HG03457 (cell line): ENCODE results near the gene CYP27B1.

Experiments used
- ATAC-seq: cut with Tn5 transposase; IDR thresholded peaks from one replicate; pipeline ENCODE4 v1.9.1; 2021; ENCODE audit warnings: moderate number of reproducible peaks; ENCODE audit not compliant: unreplicated experiment

The CYP27B1 gene

DNA sequence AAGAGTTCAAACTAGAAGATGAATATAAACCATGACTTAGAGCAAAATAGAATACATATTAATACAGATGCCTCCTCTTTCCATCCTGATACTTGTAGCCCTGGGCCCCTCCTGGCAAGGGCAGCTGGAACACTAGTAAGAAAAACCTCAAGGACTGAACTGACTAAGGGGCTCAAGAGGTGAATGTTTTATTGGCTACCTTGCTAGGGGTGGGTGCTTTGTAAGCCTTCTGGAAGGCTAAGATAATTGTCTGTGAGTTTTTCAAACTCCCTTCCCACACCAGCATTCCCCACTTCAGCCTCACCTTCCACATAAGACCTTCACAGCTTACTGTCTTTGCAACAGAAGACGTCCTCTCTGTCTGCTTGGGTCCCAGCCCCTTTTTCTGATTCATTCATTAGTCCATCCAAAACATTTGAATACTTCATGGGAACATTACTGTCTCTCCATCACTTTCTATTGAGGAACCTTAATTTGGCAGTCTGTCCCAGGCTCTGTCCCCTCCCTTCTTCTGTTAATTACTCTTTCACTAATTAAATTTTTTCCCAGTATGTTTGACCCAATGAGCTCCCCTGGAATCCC, 13.0 kb downstream of the CYP27B1 start:
- ATAC-seq = no peak

DNA sequence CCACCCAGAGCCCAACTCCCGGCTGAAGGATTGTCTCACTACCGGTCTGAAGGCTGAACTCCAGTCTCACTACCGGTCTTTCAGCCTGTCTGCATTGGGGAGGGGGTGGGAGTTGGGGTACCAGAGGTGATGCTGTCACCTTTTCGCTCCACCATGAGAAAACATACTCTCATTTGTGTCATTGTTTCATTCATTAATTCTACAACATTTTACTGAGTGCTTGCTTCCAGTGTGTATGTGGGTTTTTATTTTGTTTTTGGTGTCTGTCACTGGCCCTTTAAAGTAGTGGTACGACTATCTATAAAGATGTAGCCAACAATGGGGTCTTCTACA, 14.2 kb downstream of the CYP27B1 start:
- ATAC-seq = no peak

DNA sequence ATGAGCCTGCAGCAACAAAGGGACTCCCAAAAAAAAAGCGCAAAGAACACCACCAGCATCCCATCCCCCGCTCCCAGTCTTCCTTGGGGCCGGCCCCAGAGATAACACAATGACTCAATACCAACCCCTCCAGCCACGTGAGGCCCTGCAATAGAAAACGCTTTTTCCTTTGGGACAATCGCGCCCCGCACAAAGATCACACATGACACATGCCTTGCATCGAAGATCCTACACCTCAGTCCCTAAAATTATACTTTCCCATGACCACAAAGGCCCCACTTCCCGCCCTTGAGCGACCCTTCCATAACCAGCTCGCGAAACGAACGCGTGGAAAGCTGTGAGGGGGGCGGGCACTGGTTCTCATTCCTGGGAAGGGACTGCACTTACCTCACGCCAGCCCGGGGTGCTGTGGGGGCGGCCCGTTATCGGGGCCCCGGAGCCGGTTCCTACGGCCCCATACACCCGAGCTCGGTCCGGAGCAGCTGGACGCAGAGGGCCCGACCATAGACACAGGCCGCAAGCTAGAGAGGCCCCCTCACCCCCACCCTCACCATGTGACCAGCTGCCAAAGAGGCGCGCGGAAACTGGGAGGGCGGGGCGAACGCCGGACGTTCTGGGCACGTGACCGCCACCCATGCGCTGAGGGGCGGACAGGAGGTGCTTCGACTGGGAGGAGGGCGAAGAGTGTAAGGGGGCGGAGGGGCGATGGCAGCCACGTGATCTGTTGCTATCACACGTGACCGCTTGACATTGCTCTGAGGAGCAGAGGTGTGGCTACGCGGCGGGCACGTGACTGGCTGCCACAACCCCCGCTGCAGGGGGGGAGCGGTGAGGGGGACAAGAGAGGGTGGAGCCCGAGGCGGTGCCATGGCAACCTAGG, 14.8 kb downstream of the CYP27B1 start, which contains the start of gene CDK4:
CDK4 (minus strand) TSS at position 523 of the 880 bp plus-strand sequence. CDS start 593 bp downstream, outside the sequence.
- ATAC-seq = peak; percentile 60

DNA sequence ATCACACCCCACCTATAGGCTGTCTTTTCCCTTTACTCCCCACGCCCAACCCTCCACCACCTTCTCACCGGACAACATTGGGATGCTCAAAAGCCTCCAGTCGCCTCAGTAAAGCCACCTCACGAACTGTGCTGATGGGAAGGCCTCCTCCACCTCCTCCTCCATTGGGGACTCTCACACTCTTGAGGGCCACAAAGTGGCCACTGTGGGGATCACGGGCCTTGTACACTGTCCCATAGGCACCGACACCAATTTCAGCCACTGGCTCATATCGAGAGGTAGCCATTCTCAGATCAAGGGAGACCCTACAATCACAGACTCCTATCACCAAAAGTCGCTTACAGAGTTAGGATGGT, 15.5 kb downstream of the CYP27B1 start:
- ATAC-seq = no peak

DNA sequence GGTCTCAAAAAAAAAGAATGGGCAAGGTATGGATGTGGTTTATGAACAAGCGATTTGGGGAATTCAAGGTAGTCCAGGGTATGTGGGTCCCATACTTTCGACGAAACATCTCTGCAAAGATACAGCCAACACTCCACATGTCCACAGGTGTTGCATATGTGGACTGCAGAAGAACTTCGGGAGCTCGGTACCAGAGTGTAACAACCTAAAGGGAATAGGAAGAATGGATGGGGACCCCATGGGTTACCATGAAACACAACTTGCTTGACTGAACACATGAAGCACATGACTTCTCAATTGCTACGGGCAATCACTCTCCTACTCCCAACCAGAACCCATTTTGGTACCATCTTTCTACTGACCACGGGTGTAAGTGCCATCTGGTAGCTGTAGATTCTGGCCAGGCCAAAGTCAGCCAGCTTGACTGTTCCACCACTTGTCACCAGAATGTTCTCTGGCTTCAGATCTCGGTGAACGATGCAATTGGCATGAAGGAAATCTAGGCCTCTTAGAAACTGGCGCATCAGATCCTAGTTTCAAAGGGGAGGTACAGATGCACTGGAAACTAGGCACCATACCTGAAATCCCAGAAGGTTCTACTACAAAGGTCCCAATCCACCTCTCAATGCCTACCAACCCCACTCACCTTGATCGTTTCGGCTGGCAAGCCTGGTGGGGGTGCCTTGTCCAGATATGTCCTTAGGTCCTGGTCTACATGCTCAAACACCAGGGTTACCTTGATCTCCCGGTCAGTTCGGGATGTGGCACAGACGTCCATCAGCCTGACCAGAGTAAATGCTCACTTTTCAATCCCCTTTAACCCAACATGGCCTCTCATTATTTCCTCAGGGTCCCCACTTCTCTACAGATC, 16.1 kb downstream of the CYP27B1 start:
- no peak for ATAC-seq

DNA sequence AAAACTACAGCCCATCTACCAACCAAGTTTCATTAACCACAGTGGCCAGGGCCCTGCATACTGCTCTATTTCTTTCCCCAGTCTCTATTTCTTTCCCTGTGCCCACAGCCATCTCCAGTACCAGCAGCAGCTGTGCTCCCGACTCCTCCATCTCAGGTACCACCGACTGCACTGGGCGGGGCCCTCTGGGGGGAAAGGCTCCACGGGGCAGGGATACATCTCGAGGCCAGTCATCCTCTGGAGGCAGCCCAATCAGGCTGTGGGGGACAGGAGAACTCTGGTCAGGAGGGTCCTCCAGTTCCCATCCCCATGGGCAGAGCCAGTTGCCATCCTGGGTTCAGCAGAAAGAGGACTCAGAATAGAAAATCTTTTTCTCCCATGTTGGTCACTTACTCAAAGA, 17.8 kb downstream of the CYP27B1 start:
- no peak for ATAC-seq

DNA sequence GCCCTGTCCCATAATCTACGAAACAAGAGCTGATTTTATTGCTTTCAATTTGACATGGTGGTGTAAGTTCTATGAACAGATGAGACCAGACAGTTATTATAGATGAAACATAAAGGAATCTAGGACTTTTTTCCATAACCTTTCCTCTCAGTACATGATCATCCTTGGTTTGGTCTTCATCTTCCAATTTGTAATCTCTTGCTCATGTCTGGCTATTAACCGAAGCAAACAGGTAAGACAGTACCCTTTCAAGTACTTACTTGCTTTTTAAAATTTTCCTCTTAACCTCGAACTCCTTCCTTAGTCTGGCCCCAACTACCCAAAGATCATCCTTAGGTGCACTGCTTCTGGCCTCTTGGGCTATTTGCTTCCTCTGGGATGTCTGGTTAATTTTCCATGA, 20.9 kb downstream of the CYP27B1 start:
- ATAC-seq = no peak

DNA sequence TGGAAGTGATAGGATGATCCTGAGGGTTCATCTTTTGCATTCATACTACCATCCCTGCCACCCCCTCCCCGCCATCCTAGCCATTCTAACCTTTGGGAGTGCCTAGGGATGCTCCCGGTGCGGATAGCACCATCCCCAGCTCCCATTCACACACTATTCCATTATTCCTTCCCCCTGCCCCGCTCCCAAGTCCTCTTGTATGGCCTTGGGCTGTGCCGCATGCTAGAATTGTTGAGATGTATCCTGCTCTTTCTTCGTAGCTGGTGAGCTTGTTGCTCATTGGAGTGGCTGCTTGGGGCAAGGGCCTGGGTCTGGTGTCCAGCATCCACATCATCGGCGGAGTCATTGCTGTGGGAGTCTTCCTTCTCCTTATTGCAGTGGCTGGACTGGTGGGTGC, 21.4 kb downstream of the CYP27B1 start:
- no peak for ATAC-seq

DNA sequence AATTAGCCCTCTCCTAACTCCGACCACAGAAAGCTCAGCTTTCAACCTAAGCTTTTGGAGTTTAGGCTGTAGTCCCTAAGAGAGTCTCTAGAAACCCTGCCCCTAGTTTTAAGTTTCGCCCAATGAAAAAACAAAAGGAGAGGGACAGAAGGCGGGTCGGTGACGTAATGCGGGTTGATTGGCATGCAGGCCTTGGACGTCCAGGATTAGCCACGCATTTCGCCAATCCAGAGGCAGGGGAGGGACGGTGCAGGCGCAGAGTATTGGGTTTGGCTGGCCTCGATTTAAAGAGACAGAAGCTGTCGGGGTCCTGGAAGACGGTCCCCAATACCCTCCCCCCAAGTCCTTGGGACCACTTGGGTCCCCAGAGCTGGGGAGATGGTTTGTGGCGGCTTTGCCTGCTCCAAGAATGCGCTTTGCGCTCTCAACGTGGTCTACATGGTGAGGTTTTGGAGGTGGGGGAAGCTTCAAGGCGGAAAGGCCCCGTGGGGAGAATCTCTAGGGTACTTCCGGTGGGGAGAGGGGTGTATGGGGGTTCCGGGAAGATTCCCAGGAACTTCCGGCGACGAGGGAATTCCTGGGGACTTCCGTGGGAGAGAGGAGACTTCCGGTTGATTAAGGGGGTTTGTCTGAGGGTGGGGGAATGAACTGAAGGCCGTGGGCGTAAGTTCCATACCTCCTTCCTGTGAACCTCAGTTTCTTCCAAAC, 21.9 kb downstream of the CYP27B1 start, which contains the start of gene TSPAN31:
TSPAN31 (plus strand) TSS at position 263 of the 708 bp plus-strand sequence; CDS start at position 379, 116 bp downstream.
- peak; percentile 66 for ATAC-seq

DNA sequence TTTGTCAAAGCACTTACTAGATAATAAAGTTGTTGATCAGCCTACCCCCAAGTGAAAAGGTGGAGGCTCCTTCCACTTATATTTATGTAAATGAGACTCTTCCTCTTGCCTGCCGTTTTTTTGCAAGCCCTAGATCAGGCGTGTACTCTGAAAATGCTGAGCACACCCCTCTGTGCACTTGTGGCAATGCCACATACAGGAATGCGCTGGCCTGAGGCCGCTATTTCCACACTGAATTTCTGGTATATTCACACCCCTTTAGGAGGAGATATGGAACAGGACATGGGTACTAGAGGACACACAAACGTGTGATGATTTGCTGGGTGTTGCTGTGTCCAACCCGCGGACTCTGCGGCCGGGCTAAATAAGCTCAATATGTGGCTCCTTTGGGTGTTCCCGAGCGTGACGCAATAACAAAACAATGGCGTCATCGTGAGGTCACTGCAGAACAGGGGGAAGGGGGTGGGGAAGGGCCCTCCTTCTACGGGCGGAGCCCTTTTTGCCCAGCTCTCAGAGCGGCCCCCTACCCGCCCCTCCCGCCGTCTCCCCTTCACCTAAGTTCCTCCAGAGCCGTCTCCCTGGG, 22.6 kb downstream of the CYP27B1 start:
- peak; percentile 32 for ATAC-seq

DNA sequence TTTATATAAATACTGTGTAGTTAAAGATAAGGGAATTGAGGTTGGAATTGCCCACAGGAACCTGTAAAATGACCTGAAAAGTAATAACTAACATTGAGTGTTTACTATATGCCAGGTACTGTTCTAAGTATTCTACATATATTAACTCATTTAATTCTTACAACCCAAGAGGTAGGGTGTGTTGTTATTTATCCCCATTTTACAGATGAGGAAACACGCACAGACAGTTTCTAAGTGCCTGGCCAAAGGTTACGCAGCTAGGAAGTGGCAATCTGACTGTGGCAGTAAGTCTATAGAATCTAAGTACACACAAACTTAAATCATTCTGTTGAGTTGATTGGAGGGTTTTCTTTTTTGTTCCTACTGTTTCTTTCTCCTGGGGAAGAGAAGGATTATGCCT, 23.1 kb downstream of the CYP27B1 start:
- no peak for ATAC-seq

DNA sequence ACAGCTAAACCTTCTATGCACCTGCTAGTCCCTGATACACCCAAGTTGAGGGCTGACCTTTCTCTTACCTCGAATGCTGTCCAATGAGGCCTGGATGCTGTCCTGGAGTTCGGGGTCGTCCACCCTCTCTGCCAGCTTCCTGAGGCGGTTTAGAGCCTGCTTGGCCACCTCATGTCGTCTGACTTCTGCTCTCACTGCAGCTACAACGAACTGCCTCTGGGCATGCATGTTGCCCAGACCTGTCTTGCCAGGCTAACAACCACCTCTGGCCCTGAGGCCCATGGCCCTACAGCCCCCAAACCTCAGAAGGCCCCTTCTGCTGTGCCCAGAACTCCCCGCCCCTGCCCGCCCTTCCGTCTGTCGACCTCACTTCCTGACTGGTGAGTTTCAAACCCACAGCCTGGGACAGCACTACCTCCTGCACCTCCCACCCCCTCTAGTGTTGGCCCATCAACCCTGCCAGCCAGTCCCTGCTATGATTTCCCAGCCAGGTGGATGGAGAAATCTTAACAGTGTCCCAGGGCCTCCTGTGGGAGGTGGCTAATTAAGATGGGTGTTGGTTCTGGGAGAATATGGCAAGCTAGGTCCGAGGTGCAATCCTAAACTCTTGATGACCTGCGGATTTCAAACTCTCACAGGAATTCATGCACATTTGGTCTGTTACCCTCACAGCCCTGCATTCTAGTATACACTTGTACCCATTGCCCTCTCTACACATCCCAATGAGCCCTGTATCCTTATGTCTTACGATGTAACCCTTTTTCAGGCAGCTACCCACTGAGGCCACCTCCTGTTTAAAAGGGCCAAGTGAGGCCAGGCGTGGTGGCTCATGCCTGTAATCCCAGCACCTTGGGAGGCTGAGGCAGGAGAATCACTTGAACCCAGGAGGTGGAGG, 24.8 kb downstream of the CYP27B1 start:
- ATAC-seq = peak; percentile 51

DNA sequence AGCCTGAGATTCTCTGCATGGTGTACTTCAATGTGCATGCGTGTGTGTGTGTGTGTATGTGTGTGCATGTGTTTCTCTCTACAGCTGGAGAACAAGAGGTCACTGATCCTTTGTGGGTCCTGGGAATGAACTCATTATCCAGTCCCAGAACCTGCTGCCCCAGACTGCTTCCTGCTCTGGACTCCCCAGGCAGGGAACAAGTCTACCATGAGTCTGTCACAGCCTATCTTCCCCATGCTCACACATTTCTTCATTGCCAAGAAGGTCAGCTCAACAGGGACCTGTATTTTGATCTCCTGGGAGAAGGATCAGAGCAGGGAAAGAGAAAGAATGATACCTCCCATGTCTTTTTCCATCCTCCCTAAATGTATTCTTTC, 25.5 kb downstream of the CYP27B1 start:
- no peak for ATAC-seq

DNA sequence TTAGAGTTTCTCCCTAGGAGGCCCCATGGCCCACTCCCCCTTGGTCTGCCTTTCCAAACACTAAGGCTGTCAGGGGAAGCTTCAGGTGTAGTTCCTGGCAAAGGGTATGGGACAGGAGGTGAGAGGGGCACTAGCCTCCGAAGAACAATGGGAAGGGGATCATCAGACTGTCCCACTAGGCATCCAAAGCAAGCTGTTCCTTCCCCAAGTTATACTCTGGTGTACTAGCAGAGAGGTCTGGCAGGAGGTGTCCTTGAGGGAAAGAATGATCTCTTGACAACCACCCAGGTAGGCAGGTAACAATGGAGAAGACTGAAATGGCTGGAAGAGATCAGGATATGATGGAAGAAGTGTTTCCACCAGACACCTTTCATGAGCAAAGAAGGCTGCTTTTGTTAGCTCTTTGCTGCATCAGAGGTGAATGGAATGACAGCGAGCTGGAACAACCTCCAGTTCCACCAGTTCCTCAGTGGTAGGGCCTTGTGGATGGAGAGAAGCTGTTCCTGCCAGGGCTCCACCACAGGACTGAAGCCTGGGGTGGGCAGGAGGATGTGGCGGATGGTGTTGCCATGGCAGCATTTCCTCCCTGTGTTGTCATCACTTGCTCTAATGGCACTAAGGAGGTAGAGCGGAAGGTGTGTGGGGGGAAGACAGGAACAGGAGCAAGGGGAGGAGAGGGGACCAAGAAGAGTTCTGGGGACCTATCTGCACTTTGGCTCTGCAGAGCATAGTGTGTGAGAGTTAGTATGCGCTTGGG, 26.0 kb downstream of the CYP27B1 start:
- ATAC-seq = peak; percentile 41

DNA sequence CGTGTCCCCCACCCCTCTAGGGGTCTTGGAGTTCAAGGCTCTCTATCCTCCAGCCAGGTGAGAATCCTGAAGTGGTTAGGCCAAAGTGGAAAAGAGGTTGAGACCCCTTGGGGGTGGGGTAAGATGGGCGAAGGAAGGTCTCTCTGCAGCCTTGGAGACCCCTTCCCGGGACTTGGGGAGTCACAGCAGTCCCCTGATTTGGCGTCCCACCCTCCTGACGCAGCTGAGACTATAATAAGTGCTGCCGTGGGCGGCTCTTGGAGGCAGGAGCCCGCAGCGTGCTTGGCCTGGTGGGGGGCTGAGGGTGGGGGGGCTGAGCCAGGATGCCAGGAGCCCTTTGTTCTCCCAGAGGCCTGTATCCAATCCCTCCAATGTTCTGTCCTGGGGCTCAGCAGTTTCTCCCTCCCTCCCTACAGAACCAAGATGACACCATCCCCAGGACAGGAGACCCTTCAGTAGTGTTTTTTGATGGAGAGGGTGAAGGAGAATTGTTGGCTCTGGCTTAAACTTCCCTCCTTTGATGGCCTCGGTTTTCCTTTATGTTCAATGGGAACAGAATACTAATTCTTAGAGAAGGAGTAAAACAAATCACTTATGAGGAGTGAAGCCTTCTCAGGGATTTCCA, 26.9 kb downstream of the CYP27B1 start:
- no peak for ATAC-seq

DNA sequence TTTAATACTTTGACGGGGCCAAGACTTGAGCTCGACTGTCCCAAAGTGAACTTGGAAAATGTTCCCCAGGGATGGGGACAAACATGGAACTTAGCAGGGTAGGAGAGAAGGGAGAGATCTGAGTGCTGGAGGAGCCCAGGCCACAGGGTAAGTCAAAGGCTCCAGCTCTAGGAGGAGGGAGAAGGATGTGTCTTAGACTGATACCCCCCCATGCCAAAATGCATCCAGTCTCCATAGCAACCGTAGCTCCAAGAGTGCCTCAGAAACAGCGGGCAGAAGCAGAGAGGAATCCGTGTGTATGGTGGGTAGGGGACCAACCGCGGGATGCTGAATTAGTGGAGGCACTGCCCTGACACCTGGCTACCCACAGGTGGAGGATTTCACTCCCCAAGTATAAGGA, 27.5 kb downstream of the CYP27B1 start:
- ATAC-seq = no peak

DNA sequence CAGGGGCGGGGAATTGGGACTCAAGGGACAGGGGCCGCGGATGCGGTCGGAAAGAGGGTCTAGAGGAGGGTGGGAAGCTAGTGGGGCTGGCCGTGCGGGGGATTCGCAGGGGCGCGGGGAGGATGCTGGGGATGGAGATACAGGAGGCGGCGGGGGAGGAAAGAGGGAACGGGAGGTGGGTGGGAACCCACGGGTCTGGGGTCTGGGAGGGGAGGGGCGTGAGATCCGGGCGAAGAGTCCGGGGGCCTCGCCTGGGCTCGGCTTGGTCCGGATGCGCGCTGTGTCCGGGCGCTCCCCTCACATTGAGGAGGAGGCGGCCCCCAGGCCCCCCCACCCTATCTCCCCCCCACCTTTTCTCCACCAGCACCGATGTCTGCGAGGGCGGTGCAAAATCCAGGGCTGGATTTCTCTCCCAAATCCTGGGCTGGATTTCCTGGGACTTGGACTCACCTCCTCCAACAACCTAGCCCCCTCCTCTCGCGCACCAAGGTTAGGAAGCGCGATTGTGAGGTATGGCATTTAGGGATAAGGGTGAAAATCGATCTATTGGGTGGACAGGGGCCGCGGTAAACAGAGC, 28.1 kb downstream of the CYP27B1 start, which contains the start of gene AGAP2:
AGAP2 (minus strand) TSS at position 82 of the 577 bp plus-strand sequence. CDS start 496 bp downstream, outside the sequence.
- no peak for ATAC-seq
